Measurements from ENCODE around the gene YIPF1.

- no peak for TF ChIP-seq EZH2 (IDR thresholded peaks at IDR 0.05; ENCODE audit: low read length, missing control alignments)
- TF ChIP-seq CTCF (conservative IDR thresholded peaks at IDR 0.05 in 1 of 2, IDR thresholded peaks at IDR 0.05 in 1 of 2; ENCODE audit: low read depth in 1 of 2, low read length in 2 of 2) = no peak
These were observed 18.4 kb downstream of the YIPF1 start for GRCh38 chr1:53871221-53871620.

Data from fibroblast of lung (primary cell).